Skeletal muscle satellite cell (primary cell): Measurements from ENCODE around the gene AGBL4.

Experiments
- H3K27me3 ChIP-seq: 2 replicates; pipeline ENCODE4 v1.7.0; 2013; ENCODE audit warnings: low read length; ENCODE audit not compliant: control insufficient read depth, insufficient read depth
- H3K36me3 ChIP-seq: 2 replicates; pipeline ENCODE4 v1.7.0; 2013; ENCODE audit warnings: mild to moderate bottlenecking, control low read depth, low read length; ENCODE audit not compliant: insufficient read depth
- H3K4me1 ChIP-seq: 2 replicates; pipeline ENCODE4 v1.7.0; 2013; ENCODE audit warnings: low read length; ENCODE audit not compliant: control insufficient read depth, insufficient read depth
- H3K4me2 ChIP-seq: 2 replicates; pipeline ENCODE4 v1.7.0; 2013; ENCODE audit warnings: mild to moderate bottlenecking, low read length
- H3K4me3 ChIP-seq: 2 replicates; pipeline ENCODE4 v1.7.0; 2013; ENCODE audit warnings: low read length
- H3K9ac ChIP-seq: 2 replicates; pipeline ENCODE4 v1.7.0; 2013; ENCODE audit warnings: mild to moderate bottlenecking, low read depth, low read length, moderate library complexity
- H3K9me3 ChIP-seq: replicated peaks from 2 replicates; pipeline ENCODE4 v1.7.0; 2013; ENCODE audit warnings: mild to moderate bottlenecking, control low read depth, low read length

Gene AGBL4

DNA sequence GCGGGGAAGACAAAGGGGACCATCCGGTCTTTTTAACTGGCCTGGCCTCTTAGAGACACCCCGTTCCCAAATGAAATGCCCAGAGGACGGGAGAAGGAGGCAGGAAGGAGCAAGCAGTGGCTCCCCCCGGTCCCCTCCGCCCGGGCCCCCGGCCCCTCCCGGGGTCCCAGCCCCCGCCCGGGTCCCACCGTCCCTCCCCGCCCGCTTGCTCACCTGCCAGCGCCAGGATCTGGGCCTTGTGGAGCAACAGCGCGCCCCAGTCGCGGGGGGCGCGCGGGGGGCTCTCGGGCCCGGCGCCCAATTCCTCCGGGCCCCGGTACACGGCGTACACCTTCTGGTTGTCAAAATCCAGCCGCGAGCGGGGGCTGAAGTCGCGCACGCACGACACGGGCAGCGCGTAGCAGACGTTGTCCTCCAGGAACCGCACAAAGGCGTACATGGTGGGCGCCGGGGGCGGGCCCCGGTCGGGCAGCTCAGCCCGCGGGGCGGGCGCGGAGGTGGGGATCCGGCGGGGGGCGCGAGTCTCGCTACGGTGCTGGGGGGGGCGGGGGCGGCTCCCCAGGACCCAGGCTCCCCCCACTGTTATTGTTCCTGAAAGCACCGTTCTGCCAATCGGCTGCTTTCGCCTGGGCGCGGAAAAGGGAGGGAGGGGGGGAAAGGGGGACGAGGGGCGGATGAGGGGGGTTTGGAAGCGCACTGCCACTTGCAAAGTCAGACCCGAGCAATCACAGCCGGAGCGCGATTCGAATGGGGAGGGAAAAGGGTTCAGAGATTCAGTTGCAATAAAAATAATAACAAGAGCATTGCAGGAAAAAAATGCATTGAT, 1247.1 kb downstream of the AGBL4 start, which contains the start of gene BEND5:
Gene BEND5 (minus strand): TSS at position 499 of the 826 bp plus-strand sequence. CDS start 60 bp downstream, at position 439.
- H3K4me2 ChIP-seq: peak within 1 kb of the TSS; percentile 85
- H3K4me3 ChIP-seq: peak within 1 kb of the TSS; percentile 68
- peaks cover 16% of the 10 kb centered on the region for H3K27me3 ChIP-seq
- no peaks in the 10 kb centered on the region for H3K9me3 ChIP-seq
- H3K9ac ChIP-seq: peak within 1 kb of the TSS; percentile 25
- H3K36me3 ChIP-seq: no peaks in the 10 kb centered on the region
- H3K4me1 ChIP-seq: no peaks in the 10 kb centered on the region

- peak overlapping the region; percentile 68 for H3K4me3 ChIP-seq
- no peaks in the 10 kb centered on the region for H3K4me1 ChIP-seq
- H3K4me2 ChIP-seq: peak overlapping the region; percentile 85
- no peak overlapping the region for H3K9ac ChIP-seq
- H3K9me3 ChIP-seq: no peaks in the 10 kb centered on the region
- peaks cover 16% of the 10 kb centered on the region for H3K27me3 ChIP-seq
- no peaks in the 10 kb centered on the region for H3K36me3 ChIP-seq
Measured at GRCh38 chr1:48775831-48776392, 1247.8 kb downstream of the AGBL4 start.

GRCh38 chr1:48773133-48773532, 1250.6 kb downstream of the AGBL4 start:
- no peak overlapping the region for H3K9ac ChIP-seq

DNA sequence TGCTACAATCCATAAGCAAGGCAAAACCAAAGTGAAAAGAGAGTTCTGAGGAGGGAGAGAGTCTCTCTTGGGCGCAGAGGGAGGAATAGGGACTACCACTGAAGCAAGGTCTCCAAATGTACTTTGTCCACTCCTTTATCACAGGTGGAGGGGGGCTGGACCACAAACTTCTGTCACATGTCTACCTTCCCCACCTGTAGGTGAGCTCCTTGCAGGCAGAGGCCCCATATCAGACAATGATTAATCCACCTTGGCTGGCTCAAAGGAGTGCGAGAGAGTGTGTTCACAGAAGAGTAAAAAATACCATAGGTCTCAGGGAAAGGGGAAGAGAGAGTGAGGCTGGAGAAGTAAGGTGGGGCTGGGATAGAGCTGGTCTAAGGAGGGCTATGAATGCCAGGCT, 1251.5 kb downstream of the AGBL4 start:
- no peaks in the 10 kb centered on the region for H3K4me1 ChIP-seq
- H3K9ac ChIP-seq: no peak overlapping the region
- H3K4me2 ChIP-seq: no peak overlapping the region
- no peaks in the 10 kb centered on the region for H3K9me3 ChIP-seq
- H3K36me3 ChIP-seq: no peaks in the 10 kb centered on the region
- H3K27me3 ChIP-seq: peaks cover 12% of the 10 kb centered on the region
- H3K4me3 ChIP-seq: no peak overlapping the region

More at GRCh38 chr1:48773133-48773532, 1250.6 kb downstream of the AGBL4 start:
- no peaks in the 10 kb centered on the region for H3K36me3 ChIP-seq
- H3K4me1 ChIP-seq: no peaks in the 10 kb centered on the region
- no peak overlapping the region for H3K4me2 ChIP-seq
- no peaks in the 10 kb centered on the region for H3K9me3 ChIP-seq
- peaks cover 16% of the 10 kb centered on the region for H3K27me3 ChIP-seq
- H3K4me3 ChIP-seq: no peak overlapping the region

DNA sequence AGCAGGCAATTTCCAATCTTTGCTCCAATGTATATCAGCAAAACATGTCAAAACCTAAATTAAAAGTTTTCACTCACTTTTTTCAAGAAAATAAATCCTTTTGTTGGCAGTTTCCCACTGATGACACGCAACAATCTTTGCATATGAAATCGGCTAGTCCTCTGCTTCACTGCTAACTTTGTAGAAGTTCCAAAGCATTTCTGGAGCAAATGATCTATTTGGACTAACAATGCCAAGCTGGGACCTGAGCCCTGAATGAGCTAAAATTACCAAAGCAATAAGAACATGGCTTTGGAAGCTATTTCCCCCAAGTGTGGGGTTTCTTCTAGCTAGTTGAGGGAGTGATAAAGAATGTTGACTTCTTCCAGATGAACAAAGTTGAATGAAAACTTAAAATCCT, 1252.2 kb downstream of the AGBL4 start:
- Histone ChIP-seq H3K27me3 (peaks cover 12% of the 10 kb centered on the region), H3K9me3 (no peaks in the 10 kb centered on the region), H3K4me2 (no peak overlapping the region), H3K4me3 (no peak overlapping the region), H3K4me1 (no peaks in the 10 kb centered on the region), H3K36me3 (no peaks in the 10 kb centered on the region), H3K9ac (no peak overlapping the region)

GRCh38 chr1:48767975-48768510, 1255.7 kb downstream of the AGBL4 start:
- no peaks in the 10 kb centered on the region for H3K9me3 ChIP-seq
- no peak overlapping the region for H3K4me3 ChIP-seq
- no peaks in the 10 kb centered on the region for H3K36me3 ChIP-seq
- H3K4me1 ChIP-seq: no peaks in the 10 kb centered on the region
- no peak overlapping the region for H3K9ac ChIP-seq
- no peak overlapping the region for H3K4me2 ChIP-seq
- no peaks in the 10 kb centered on the region for H3K27me3 ChIP-seq

DNA sequence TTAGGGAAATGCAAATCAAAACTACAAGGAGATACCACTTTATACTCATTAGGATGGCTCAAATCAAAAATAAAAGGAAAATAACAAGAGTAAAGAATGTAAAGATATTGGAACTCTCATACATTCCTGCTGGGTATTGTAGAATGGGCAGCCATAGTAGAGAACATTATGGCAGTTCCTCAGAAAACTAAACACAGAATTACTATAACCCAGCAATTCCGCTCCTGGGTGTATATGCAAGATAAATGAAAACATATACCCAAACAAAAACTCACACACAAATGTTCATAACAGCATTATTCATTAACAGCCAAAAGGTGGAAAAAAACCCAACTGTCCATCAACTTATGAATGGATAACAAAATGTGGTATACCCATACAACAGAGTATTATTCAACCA, 1258.4 kb downstream of the AGBL4 start:
- H3K9me3 ChIP-seq: no peaks in the 10 kb centered on the region
- H3K4me1 ChIP-seq: peaks cover 12% of the 10 kb centered on the region
- H3K9ac ChIP-seq: no peak overlapping the region
- H3K4me2 ChIP-seq: no peak overlapping the region
- H3K36me3 ChIP-seq: no peaks in the 10 kb centered on the region
- no peak overlapping the region for H3K4me3 ChIP-seq
- H3K27me3 ChIP-seq: no peaks in the 10 kb centered on the region

- Histone ChIP-seq H3K4me1 (peaks cover 12% of the 10 kb centered on the region), H3K9ac (no peak overlapping the region), H3K36me3 (no peaks in the 10 kb centered on the region), H3K9me3 (no peaks in the 10 kb centered on the region), H3K4me3 (no peak overlapping the region), H3K4me2 (no peak overlapping the region), H3K27me3 (no peaks in the 10 kb centered on the region)
Measured at GRCh38 chr1:48761986-48762385, 1261.8 kb downstream of the AGBL4 start.

DNA sequence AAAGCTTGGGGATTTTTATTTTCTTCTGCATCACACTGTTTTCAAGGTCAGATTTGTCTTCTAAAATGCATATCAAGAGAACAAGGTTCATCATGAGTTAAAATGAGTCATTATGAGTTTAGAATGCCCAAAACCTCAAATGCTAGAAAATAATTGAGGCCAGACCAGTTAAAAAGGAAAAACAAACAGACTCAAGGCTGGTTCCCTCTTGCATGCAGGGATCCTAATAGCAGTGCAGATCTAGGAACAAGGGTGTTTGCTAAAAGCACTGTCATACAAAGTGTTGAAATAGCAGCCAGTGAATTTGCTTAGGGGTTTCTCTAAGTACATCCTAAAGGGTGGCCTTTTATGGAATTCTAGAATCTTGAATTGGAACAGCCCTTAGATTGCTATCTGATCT, 1262.3 kb downstream of the AGBL4 start:
- H3K4me2 ChIP-seq: no peak overlapping the region
- H3K9ac ChIP-seq: no peak overlapping the region
- no peaks in the 10 kb centered on the region for H3K27me3 ChIP-seq
- no peak overlapping the region for H3K4me3 ChIP-seq
- no peaks in the 10 kb centered on the region for H3K36me3 ChIP-seq
- peaks cover 12% of the 10 kb centered on the region for H3K4me1 ChIP-seq
- no peaks in the 10 kb centered on the region for H3K9me3 ChIP-seq

- Histone ChIP-seq H3K4me3 (no peak overlapping the region), H3K27me3 (no peaks in the 10 kb centered on the region), H3K4me1 (peaks cover 12% of the 10 kb centered on the region), H3K9me3 (no peaks in the 10 kb centered on the region), H3K9ac (no peak overlapping the region), H3K36me3 (no peaks in the 10 kb centered on the region), H3K4me2 (no peak overlapping the region)
Measured at GRCh38 chr1:48760857-48761256, 1262.9 kb downstream of the AGBL4 start.

GRCh38 chr1:48758976-48759375, 1264.8 kb downstream of the AGBL4 start:
- H3K9ac ChIP-seq: no peak overlapping the region
- peaks cover 12% of the 10 kb centered on the region for H3K4me1 ChIP-seq
- no peak overlapping the region for H3K4me3 ChIP-seq
- H3K27me3 ChIP-seq: no peaks in the 10 kb centered on the region
- no peaks in the 10 kb centered on the region for H3K36me3 ChIP-seq
- H3K4me2 ChIP-seq: no peak overlapping the region
- H3K9me3 ChIP-seq: no peaks in the 10 kb centered on the region
